GM12891 (cell line): ENCODE results near the gene IDH3G.

ENCODE experiments used
- POLR2A ChIP-seq: IDR thresholded peaks from 2 replicates; pipeline ENCODE4 v1.6.1; 2011; ENCODE audit warnings: low read depth, low read length, control low read depth
- TAF1 ChIP-seq: IDR thresholded peaks from 2 replicates; pipeline ENCODE4 v1.6.1; 2011; ENCODE audit warnings: low read depth, low read length, control low read depth

GRCh38 chrX:153778684-153779101, 15.5 kb downstream of the IDH3G start:
- TF ChIP-seq POLR2A: no peak
- no peak for TF ChIP-seq TAF1
